Endodermal cell (in vitro differentiated cells): ENCODE measurements around the gene LMNA. TPM values are rescaled to one million over a fixed set of nuclear protein-coding genes. Genes with fewer than 3 reads are reported as not detected.

Source experiments
- DNase-seq: peaks from one replicate; pipeline ENCODE4 v3.0.0-alpha.2; 2017
- H3K27ac ChIP-seq: 2 replicates; pipeline ENCODE4 v1.5.1; 2013; ENCODE audit warnings: mild to moderate bottlenecking, low read depth, low read length, moderate library complexity
- H3K27me3 ChIP-seq: 2 replicates; pipeline ENCODE4 v1.6.1; 2013; ENCODE audit warnings: mild to moderate bottlenecking, low read length, moderate library complexity; ENCODE audit not compliant: insufficient read depth, control insufficient read depth, poor library complexity, severe bottlenecking
- H3K36me3 ChIP-seq: 2 replicates; pipeline ENCODE4 v1.7.0; 2013; ENCODE audit warnings: mild to moderate bottlenecking, low read length, moderate library complexity; ENCODE audit not compliant: control insufficient read depth, insufficient read depth
- H3K4me1 ChIP-seq: one replicate; pipeline ENCODE4 v1.7.0; 2013; ENCODE audit warnings: low read length; ENCODE audit not compliant: control insufficient read depth, insufficient read depth
- H3K4me3 ChIP-seq: 2 replicates; pipeline ENCODE4 v1.5.1; 2013; ENCODE audit warnings: mild to moderate bottlenecking, low read length, moderate library complexity
- H3K9ac ChIP-seq: 2 replicates; pipeline ENCODE4 v1.6.1; 2013; ENCODE audit warnings: mild to moderate bottlenecking, low read length, moderate library complexity; ENCODE audit not compliant: poor library complexity, severe bottlenecking; ENCODE audit errors: extremely low read depth
- H3K9me3 ChIP-seq: 2 replicates; pipeline ENCODE4 v1.6.1; 2013; ENCODE audit warnings: mild to moderate bottlenecking, low read length, moderate library complexity; ENCODE audit not compliant: control insufficient read depth
- H3K27ac Mint-ChIP-seq: 2 replicates; pipeline ENCODE4 v1.8.0; 2020; ENCODE audit warnings: mixed read lengths
- H3K27me3 Mint-ChIP-seq: 2 replicates; pipeline ENCODE4 v1.8.0; 2021; ENCODE audit warnings: mild to moderate bottlenecking, mixed read lengths; ENCODE audit not compliant: insufficient read depth
- H3K36me3 Mint-ChIP-seq: 2 replicates; pipeline ENCODE4 v1.8.0; 2020; ENCODE audit warnings: low read depth, mixed read lengths
- H3K4me1 Mint-ChIP-seq: 2 replicates; pipeline ENCODE4 v1.8.0; 2020; ENCODE audit warnings: mixed read lengths
- H3K4me3 Mint-ChIP-seq: 2 replicates; pipeline ENCODE4 v1.8.0; 2020; ENCODE audit warnings: mild to moderate bottlenecking, moderate library complexity, mixed read lengths
- H3K9me3 Mint-ChIP-seq: 2 replicates; pipeline ENCODE4 v1.8.0; 2020; ENCODE audit warnings: mild to moderate bottlenecking, mixed read lengths
- CTCF ChIP-seq: fragments of 200-600 bp; sonication (generic); conservative IDR thresholded peaks from 2 replicates; pipeline ENCODE4 v1.5.0; 2021; ENCODE audit warnings: antibody characterized with exemption, mild to moderate bottlenecking
- WGBS, 2 experiments: methylation state at CpG; one replicate each; pipeline versions ENCODE4 v1.1.5 to v1.1.7; 2013; ENCODE audit warnings: missing lambda C conversion rate in 2 of 2, mixed read lengths in 1 of 2; ENCODE audit not compliant: insufficient coverage in 1 of 2, insufficient read length in 1 of 2; 5-methylcytosine and 5-hydroxymethylcytosine counted together
- total RNA-seq, 2 donors: library from RNA; stranded (reverse); fragmentation: NEBNext Ultra II Directional in 1 of 2; extraction: Animal tissue kit (Norgen Biotek cat#: 25700) in 1 of 2; gene quantifications; 2 replicates in 1 of 2; 3 replicates in 1 of 2; pipeline ENCODE4 v1.2.1, GENCODE V29; 2021

LMNA gene
- total RNA-seq, 2 donors from 2014 or later, result 41.2 to 42.0 TPM

DNA sequence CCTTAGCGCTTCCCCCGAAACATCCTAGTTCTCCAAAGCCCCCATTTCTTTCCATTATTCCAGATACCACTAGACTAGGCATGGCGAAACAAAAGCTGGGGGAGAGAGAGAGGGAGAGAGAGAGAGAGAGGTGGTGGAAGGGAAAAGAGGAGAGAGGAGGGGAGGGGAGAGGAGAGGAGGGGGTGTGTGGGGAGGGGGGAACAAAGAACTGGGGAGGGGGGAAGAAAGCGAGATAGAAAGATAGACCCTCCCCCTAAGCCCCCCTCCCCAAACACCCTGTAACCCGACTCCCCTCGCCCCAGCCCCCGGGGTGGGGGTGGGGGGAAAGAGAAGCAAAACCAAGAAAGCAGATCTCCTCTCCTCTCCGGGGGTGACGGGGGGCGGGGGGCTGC, 32.6 kb upstream of the LMNA start:
- Mint-ChIP-seq H3K27me3 (no peaks in the 10 kb centered on the region), H3K27ac (peak overlapping the region; percentile 89), H3K4me3 (peak overlapping the region; percentile 99), H3K9me3 (no peaks in the 10 kb centered on the region), H3K4me1 (peaks cover 57% of the 10 kb centered on the region), H3K36me3 (peaks cover 28% of the 10 kb centered on the region)
- peak overlapping the region; percentile 89 for H3K9ac ChIP-seq
- H3K4me3 ChIP-seq, result peak overlapping the region; percentile 96
- H3K36me3 ChIP-seq, result peaks cover 31% of the 10 kb centered on the region
- no peaks in the 10 kb centered on the region for H3K9me3 ChIP-seq
- no peak for TF ChIP-seq CTCF
- WGBS, 2 experiments, result 0% methylated on average over 5 of the region's 10 CpGs; no CpG with 5 or more reads in 1 of the 2 experiments
- peak overlapping the region; percentile 99 for H3K27ac ChIP-seq
- DNase-seq, result no peak
- H3K4me1 ChIP-seq, result peaks cover 4% of the 10 kb centered on the region
- no peaks in the 10 kb centered on the region for H3K27me3 ChIP-seq

DNA sequence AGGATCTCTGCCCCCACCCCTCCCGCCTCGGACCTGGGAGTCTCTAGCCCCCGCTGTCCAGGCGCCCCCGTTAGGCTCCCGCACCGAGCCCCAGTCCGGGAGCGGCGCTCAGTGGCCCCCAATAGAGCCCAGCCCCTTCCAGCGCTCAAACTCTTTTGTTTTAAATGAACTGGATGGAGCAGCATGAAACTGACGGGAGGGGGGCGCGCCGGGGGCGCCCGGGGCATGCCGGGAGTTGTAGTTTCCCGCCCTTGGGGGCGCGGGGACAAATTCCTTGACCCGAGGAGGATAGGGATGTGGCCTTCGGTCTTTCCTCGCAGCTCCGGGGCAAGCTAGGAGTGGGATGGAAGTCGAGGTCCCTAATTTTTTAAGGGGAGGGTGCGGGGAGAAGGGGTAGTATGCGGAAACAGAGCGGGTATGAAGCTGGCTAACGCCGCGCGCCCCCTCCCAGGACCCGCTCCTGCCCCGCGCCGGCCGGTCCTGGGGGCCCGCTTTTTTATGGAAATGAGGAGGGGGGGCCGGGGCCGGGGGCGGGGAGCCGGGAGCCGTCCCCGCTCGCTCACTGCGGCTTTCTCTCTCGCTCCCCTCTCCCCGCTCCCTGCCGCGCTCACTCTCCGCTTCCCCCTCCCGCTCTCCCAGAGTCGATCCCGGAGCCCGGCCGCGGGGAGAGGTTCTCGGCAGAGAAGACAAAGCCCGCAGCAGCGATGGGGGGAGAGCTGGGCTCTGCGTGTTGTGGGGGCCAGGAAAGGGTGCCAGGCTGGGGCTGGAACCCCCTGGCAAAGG, 32.0 kb upstream of the LMNA start, which contains the start of gene MEX3A:
MEX3A (minus strand) TSS at position 157 of the 783 bp plus-strand sequence. CDS start 467 bp downstream, outside the sequence.
- Histone ChIP-seq H3K4me1 (no peaks in the 10 kb centered on the region), H3K27ac (peak within 1 kb of the TSS; percentile 99), H3K4me3 (peak within 1 kb of the TSS; percentile 96), H3K27me3 (no peaks in the 10 kb centered on the region), H3K9ac (peak within 1 kb of the TSS; percentile 97), H3K36me3 (peaks cover 29% of the 10 kb centered on the region), H3K9me3 (no peaks in the 10 kb centered on the region)
- peak; percentile 99 for DNase-seq
- Mint-ChIP-seq H3K4me3 (peak within 1 kb of the TSS; percentile 99), H3K4me1 (peaks cover 54% of the 10 kb centered on the region), H3K27me3 (no peaks in the 10 kb centered on the region), H3K36me3 (peaks cover 28% of the 10 kb centered on the region), H3K27ac (peak within 1 kb of the TSS; percentile 94), H3K9me3 (no peaks in the 10 kb centered on the region)
- TF ChIP-seq CTCF, result no peak
- 0% methylated on average over 5 to 59 of the region's 62 CpGs for WGBS, 2 experiments

DNA sequence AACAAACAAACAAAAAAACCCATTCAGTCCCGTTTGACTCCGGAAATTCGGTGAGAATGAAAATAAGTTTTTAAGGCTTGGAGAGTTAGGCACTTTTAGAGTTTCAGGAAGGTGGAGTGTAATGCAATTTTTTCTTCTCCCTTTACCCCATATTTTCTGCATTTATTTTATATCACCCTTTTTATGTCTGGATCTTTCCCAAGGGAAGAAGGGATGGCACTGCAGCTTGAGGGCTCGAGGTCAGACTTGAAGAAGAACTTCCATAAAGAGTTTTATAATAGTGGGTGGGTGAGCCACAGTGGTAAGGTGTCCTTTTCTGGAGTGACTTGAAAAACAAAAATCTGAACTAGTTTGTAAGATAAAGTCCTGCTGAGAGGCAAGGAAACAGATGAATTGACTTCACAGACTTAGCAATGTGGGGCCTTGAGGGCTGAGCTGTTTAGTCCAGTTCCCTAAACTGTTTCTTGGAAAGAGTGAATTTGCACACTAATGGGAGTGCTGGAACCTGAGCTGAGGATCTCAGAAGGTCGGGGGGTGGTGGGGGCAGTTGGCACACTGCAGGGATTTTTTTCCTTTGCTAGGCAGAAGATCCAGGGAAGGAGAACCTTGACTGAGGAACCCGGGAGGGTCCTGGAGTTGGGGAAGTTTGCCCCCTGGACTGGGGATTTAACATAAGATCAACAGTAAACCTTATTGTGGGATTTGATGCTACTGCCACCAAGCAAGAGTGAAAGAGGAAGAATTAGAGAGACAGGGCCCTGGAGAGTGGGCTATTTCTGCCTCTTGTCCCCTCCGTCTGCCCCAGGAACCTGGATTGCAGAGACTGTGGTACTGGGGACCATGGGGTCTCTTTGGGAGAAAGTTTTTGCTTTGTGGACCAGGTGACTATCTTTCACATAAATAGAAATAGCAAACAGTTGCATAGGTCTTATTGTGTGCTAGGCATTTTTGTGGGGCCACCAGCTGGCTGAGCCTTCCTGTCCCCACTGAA, 30.4 kb upstream of the LMNA start:
- H3K27ac Mint-ChIP-seq, result peak overlapping the region; percentile 93
- TF ChIP-seq CTCF, result no peak
- Histone ChIP-seq H3K4me1 (no peaks in the 10 kb centered on the region), H3K9me3 (no peaks in the 10 kb centered on the region), H3K36me3 (peaks cover 14% of the 10 kb centered on the region), H3K27me3 (no peaks in the 10 kb centered on the region), H3K4me3 (peak overlapping the region; percentile 96), H3K27ac (peak overlapping the region; percentile 99), H3K9ac (peak overlapping the region; percentile 89)
- H3K27me3 Mint-ChIP-seq, result no peaks in the 10 kb centered on the region
- no peaks in the 10 kb centered on the region for H3K9me3 Mint-ChIP-seq
- peak; percentile 51 for DNase-seq
- peaks cover 24% of the 10 kb centered on the region for H3K36me3 Mint-ChIP-seq
- peak overlapping the region; percentile 99 for H3K4me3 Mint-ChIP-seq
- H3K4me1 Mint-ChIP-seq, result peaks cover 38% of the 10 kb centered on the region
- WGBS, 2 experiments, result 9 to 27% methylated on average over 3 to 7 of the region's 7 CpGs
